GM06990 (cell line): Measurements from ENCODE around the gene CHD2.
"Not testable (repeated sequence)": the region's sequence is repeated elsewhere in the genome, so short reads cannot be mapped to it uniquely, and the experiment has no call there.

Source experiments
- DNase-seq: peaks from one replicate; pipeline ENCODE4 v3.0.0-alpha.2; 2011; ENCODE audit not compliant: insufficient read length; ENCODE audit errors: extremely low read depth
- H3K27me3 ChIP-seq: replicated peaks from 2 replicates; pipeline ENCODE4 v1.6.0; 2011; ENCODE audit warnings: low read length; ENCODE audit not compliant: control insufficient read depth, insufficient read depth
- H3K36me3 ChIP-seq: 2 replicates; pipeline ENCODE4 v1.5.1; 2011; ENCODE audit warnings: low read length; ENCODE audit not compliant: control insufficient read depth, insufficient read depth
- H3K4me3 ChIP-seq: replicated peaks from 2 replicates; pipeline ENCODE4 v1.5.1; 2011; ENCODE audit warnings: low read depth, mild to moderate bottlenecking, control low read depth, low read length
- CTCF ChIP-seq: IDR thresholded peaks from 2 replicates; pipeline ENCODE4 v1.5.1; 2011; ENCODE audit warnings: low read length, control low read depth, mild to moderate bottlenecking, inconsistent platforms; ENCODE audit not compliant: insufficient read depth, poor library complexity, severe bottlenecking

Gene CHD2

DNA sequence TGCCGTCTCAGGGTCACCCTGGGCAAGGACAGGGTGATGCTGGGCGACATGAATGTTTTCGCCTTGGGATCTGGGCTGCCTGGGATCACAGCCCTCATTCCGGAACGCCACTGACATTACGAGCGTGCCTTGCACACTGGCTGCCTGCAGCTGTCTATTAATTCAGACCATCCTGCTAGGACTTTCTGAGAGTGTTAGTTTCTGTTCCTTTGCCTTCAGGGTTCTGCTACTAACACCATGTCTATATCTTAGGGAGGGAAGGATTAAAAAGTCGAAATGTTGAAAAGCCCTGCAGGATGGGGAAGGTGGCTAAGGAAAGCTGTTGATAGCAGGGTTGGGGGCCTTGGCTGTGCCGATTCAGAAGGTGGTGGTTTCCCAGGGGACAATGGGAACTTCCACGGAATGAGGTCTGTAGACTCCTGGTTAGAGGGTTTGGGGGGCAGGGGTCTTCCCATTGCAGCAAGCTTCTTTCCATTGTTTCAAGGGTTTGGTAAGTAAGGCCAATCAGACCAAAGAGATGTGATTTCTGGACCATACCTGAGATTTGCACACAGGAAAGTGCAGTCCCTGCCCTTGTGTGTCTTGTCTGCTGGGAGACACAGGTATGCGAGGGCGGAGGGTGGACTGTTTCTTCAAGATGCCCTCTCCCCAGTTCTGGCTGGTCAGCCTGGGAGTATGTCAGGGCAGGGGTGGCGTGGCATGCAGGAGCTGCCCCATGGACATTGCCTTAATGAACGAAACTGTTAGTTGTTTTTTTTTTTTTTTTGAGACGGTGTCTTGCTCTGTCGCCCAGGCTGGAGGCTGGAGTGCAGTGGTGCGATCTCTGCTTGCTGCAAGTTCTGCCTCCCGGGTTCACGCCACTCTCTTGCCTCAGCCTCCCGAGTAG lies 137.9 kb downstream of the CHD2 start:
- no peaks in the 10 kb centered on the region; the same call in 1 of the 2 replicates for H3K27me3 ChIP-seq
- H3K36me3 ChIP-seq = no peaks in the 10 kb centered on the region
- H3K4me3 ChIP-seq = no peak overlapping the region
- no peak for DNase-seq
- TF ChIP-seq CTCF = no peak

DNA sequence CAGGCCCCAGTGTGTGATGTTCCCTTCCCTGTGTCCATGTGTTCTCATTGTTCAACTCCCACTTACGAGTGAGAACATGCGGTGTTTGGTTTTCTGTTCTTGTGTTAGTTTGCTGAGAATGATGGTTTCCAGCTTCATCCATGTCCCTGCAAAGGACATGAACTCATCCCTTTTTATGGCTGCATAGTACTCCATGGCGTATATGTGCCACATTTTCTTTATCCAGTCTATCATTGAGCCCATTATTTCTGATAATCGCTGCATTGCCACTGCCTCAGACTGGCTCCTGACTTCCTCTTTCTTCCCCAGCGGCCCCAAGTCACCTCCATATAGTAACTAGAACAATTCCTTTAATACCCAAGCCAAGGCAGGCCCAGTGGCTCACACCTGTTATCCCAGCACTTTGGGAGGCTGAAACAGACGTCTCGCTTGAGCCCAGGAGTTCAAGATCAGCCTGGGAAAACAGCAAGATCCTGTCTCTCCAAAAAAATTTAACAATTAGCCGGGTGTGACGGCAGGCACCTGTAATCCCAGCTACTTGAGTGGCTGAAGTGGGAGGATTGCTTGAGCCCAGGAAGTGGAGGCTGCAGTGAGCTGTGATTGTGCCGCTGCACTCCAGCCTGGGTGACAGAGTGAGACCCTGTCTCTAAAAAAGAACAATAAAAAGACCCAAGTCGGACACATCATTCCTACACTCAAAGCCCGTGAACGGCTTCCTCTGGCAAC lies 139.6 kb downstream of the CHD2 start:
- DNase-seq, H3K4me3 ChIP-seq, H3K36me3 ChIP-seq, H3K27me3 ChIP-seq: not testable (repeated sequence)

GRCh38 chr15:93040288-93041158 lies 140.4 kb downstream of the CHD2 start:
- TF ChIP-seq CTCF = no peak
- DNase-seq = no peak
- no peak overlapping the region for H3K4me3 ChIP-seq
- H3K36me3 ChIP-seq = no peaks in the 10 kb centered on the region
- no peaks in the 10 kb centered on the region; the same call in 1 of the 2 replicates for H3K27me3 ChIP-seq

GRCh38 chr15:93041159-93041547 lies 141.0 kb downstream of the CHD2 start:
- no peaks in the 10 kb centered on the region; the same call in 1 of the 2 replicates for H3K27me3 ChIP-seq
- H3K4me3 ChIP-seq = no peak overlapping the region
- DNase-seq = no peak
- TF ChIP-seq CTCF = no peak
- no peaks in the 10 kb centered on the region for H3K36me3 ChIP-seq

DNA sequence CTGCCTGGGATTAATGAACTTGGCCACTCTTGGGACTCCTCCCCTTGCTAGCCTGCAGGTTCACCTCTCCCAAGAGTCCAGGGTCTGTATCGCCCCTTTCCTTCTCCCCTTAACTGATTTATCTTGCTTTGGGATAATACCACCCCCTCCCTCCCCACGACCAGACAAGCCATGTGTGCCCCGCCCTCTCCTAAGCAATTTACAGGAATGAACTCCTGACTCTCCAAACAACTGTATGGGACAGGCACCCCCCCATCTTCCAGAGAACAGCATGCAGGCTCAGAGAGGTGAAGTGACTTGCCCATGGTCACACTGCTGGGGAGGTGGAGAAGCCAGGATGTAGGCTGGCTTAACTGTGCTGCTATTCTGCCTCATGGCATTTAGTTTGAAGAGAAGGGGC lies 142.1 kb downstream of the CHD2 start:
- no peaks in the 10 kb centered on the region for H3K36me3 ChIP-seq
- TF ChIP-seq CTCF = no peak
- no peak overlapping the region for H3K4me3 ChIP-seq
- no peaks in the 10 kb centered on the region; the same call in 1 of the 2 replicates for H3K27me3 ChIP-seq
- DNase-seq = no peak
